Adrenal gland (tissue), 12 donors: ENCODE results near the gene SSU72. TPM values are rescaled to one million over a fixed set of nuclear protein-coding genes. Genes with fewer than 3 reads are reported as not detected.

ENCODE experiments used
- DNase-seq, 7 donors: peaks; one replicate each; pipeline ENCODE4 v3.0.0-alpha.2; 2019 to 2020
- H3K27ac ChIP-seq, 5 donors: fragments of 200-600 bp; sonication (generic) in 4 of 5; 1 replicate in 3 of 5; 2 replicates in 2 of 5; pipeline versions ENCODE4 v1.5.1 to v1.8.0; 2016 to 2020; ENCODE audit warnings: mild to moderate bottlenecking in 1 of 5
- H3K27me3 ChIP-seq: fragments of 200-600 bp; 2 replicates; pipeline ENCODE4 v1.8.0; 2021
- H3K36me3 ChIP-seq, 2 donors: fragments of 200-600 bp; replicated peaks in 1 of 2; 1 replicate in 1 of 2; 2 replicates in 1 of 2; pipeline versions ENCODE4 v1.5.1 to v1.8.0; 2018 to 2022
- H3K4me1 ChIP-seq, 2 donors: fragments of 200-600 bp; replicated peaks in 1 of 2; 1 replicate in 1 of 2; 2 replicates in 1 of 2; pipeline versions ENCODE4 v1.5.1 to v1.8.0; 2018 to 2021
- H3K4me3 ChIP-seq, 4 donors: fragments of 200-600 bp; sonication (generic) in 3 of 4; one replicate each; pipeline ENCODE4 v1.5.1; 2016 to 2018
- H3K9me3 ChIP-seq, 3 donors: fragments of 200-600 bp; sonication (generic) in 1 of 3; replicated peaks in 1 of 3; 1 replicate in 2 of 3; 2 replicates in 1 of 3; pipeline versions ENCODE4 v1.5.1 to v1.8.0; 2016 to 2021
- POLR2A ChIP-seq, 2 donors: fragments of 450-650 bp; IDR thresholded peaks; one replicate each; pipeline ENCODE4 v1.6.1; 2017; ENCODE audit warnings: antibody characterized with exemption in 2 of 2, mild to moderate bottlenecking in 2 of 2, moderate library complexity in 1 of 2
- WGBS, 4 donors: extraction: QIAGEN DNeasy Blood & Tissue Kit in 2 of 4; methylation state at CpG; one replicate each; pipeline versions ENCODE4 v1.1.5 to v1.1.7; 2013 to 2017; 5-methylcytosine and 5-hydroxymethylcytosine counted together
- intact Hi-C, 2 donors: fragments of 100-400 bp; cut with DNase I; formaldehyde crosslinking; loops; one replicate each; pipeline versions ENCODE4 v1.14.1 to v1.15.0; 2022 to 2023
- polyA plus RNA-seq, 3 donors: library from polyadenylated mRNA; stranded (reverse); fragments of 200-250 nt in 2 of 3; fragments of 350-450 nt in 1 of 3; fragmentation: Illumina TruSeq in 1 of 3; extraction: RNeasy Lipid Tissue Mini Kit (QIAGEN cat#74804) in 1 of 3; gene quantifications; one replicate each; pipeline ENCODE4 v1.2.3, GENCODE V29; 2013 to 2014
- total RNA-seq, 9 donors: library from RNA; depleted of rRNA in 4 of 9; stranded (reverse); fragments of >200 nt in 4 of 9; fragments of 120-200 nt in 1 of 9; fragmentation: NEBNext Ultra II Directional in 1 of 9; extraction: Animal tissue kit (Norgen Biotek cat#: 25700) in 1 of 9; gene quantifications; one replicate each; pipeline versions ENCODE4 v1.1.0 to v1.2.4, GENCODE V29; 2013 to 2023
- TF ChIP-seq, protein P1 (sequence below), 6 experiments: fragments of 450-650 bp in 4 of 6; fragments of 200-600 bp in 2 of 6; sonication (generic) in 1 of 6; IDR thresholded peaks; 1 replicate in 5 of 6; 2 replicates in 1 of 6; pipeline versions ENCODE4 v1.5.1 to v1.8.0; 2016 to 2021; ENCODE audit warnings: antibody characterized with exemption in 6 of 6, mild to moderate bottlenecking in 2 of 6, moderate library complexity in 1 of 6
- donor health status: healthy with polysubstance abuse.
- donor health status: Bipolar disorder and iron deficiency.
- donor health status: DM: yes; HTN: yes; CAD: no.
- donor health status: DM: no; HTN: no; CAD: no.
- donor health status: DM: no; HTN: no; CAD: no.
- donor health status: DM: yes; HTN: yes; CAD: no.

SSU72 gene
- total and polyA plus RNA-seq, 12 donors = 50.1 to 219 (median 108) TPM

GRCh38 chr1:1591452-1591851, 16.8 kb upstream of the SSU72 start:
- no peaks in the 10 kb centered on the region for H3K4me1 ChIP-seq
- no peak overlapping the region for H3K4me3 ChIP-seq
- no peak overlapping the region for H3K27ac ChIP-seq
- TF ChIP-seq, protein P1, sequence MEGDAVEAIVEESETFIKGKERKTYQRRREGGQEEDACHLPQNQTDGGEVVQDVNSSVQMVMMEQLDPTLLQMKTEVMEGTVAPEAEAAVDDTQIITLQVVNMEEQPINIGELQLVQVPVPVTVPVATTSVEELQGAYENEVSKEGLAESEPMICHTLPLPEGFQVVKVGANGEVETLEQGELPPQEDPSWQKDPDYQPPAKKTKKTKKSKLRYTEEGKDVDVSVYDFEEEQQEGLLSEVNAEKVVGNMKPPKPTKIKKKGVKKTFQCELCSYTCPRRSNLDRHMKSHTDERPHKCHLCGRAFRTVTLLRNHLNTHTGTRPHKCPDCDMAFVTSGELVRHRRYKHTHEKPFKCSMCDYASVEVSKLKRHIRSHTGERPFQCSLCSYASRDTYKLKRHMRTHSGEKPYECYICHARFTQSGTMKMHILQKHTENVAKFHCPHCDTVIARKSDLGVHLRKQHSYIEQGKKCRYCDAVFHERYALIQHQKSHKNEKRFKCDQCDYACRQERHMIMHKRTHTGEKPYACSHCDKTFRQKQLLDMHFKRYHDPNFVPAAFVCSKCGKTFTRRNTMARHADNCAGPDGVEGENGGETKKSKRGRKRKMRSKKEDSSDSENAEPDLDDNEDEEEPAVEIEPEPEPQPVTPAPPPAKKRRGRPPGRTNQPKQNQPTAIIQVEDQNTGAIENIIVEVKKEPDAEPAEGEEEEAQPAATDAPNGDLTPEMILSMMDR (IDR thresholded peaks at IDR 0.05) = no peak
- TF ChIP-seq POLR2A (IDR thresholded peaks at IDR 0.05) = no peak
- no peaks in the 10 kb centered on the region for H3K27me3 ChIP-seq
- DNase-seq = no peak
- 82 to 88% (median 85%) methylated on average over 11 to 13 of the region's 13 CpGs for WGBS, 4 donors
- intact Hi-C loops = no loop called here
- H3K36me3 ChIP-seq = no peaks in the 10 kb centered on the region
- H3K9me3 ChIP-seq = no peaks in the 10 kb centered on the region

DNA sequence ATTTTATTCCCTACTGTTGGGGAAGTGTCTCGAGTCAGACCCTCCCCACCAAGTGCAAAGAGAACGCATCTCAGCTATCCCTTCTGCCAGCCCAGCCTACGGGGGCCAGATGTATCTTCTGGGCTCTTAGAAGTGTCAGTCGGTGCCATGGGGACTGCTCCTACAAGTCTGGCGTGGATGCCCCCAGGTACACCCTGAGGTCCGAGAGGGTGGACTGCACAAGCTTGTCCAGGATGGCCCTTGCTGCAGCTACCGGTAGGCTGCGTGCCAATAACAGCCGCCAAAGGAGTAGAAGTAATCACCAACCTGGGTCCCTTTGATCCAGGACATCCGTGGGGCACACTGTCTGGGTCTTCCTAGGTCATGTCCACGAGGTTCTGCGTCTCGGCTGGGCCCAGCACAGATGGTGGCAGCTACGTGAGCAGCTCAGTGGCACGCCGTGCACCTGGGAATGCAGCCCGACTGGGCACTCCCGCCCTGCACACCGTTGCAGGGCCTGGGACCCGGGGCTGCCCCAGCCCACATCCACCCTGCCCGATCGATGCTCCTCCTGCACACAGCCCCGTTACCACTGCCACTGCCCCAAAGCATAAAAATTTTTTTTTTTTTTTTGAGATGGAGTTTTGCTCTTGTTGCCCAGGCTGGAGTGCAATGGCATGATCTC, 8.8 kb upstream of the SSU72 start:
- 83 to 87% (median 85%) methylated on average over 16 to 23 of the region's 23 CpGs for WGBS, 4 donors
- TF ChIP-seq, protein P1 (IDR thresholded peaks at IDR 0.05) = no peak
- TF ChIP-seq POLR2A (IDR thresholded peaks at IDR 0.05) = no peak
- intact Hi-C loops = no loop called here

GRCh38 chr1:1582585-1583346, 8.1 kb upstream of the SSU72 start:
- Histone ChIP-seq H3K27me3 (no peaks in the 10 kb centered on the region), H3K4me1 (no peaks in the 10 kb centered on the region), H3K9me3 (no peaks in the 10 kb centered on the region), H3K36me3 (no peaks in the 10 kb centered on the region), H3K27ac (no peak overlapping the region), H3K4me3 (no peak overlapping the region)
- TF ChIP-seq, protein P1 (IDR thresholded peaks at IDR 0.05) = no peak
- TF ChIP-seq POLR2A (IDR thresholded peaks at IDR 0.05) = no peak
- 56 to 74% (median 68%) methylated on average over 7 to 9 of the region's 9 CpGs for WGBS, 4 donors
- intact Hi-C loops = no loop called here
- no peak for DNase-seq

More for the DNA sequence above, 8.8 kb upstream of the SSU72 start:
- DNase-seq = no peak
- Histone ChIP-seq H3K9me3 (no peaks in the 10 kb centered on the region), H3K27ac (no peak overlapping the region), H3K27me3 (no peaks in the 10 kb centered on the region), H3K36me3 (no peaks in the 10 kb centered on the region), H3K4me1 (no peaks in the 10 kb centered on the region), H3K4me3 (no peak overlapping the region)

- no peaks in the 10 kb centered on the region for H3K36me3 ChIP-seq
- peaks cover 0 to 11% of the 10 kb centered on the region in 2 donors for H3K4me1 ChIP-seq
- DNase-seq = no peak
- no peak overlapping the region for H3K27ac ChIP-seq
- 74 to 80% (median 77%) methylated on average over 6 to 13 of the region's 13 CpGs for WGBS, 4 donors
- no peaks in the 10 kb centered on the region for H3K27me3 ChIP-seq
- H3K4me3 ChIP-seq = no peak overlapping the region
- intact Hi-C loops = no loop called here
- TF ChIP-seq POLR2A (IDR thresholded peaks at IDR 0.05) = no peak
- TF ChIP-seq, protein P1 (IDR thresholded peaks at IDR 0.05) = no peak
- no peaks in the 10 kb centered on the region for H3K9me3 ChIP-seq
Measured at GRCh38 chr1:1578371-1578940, 3.8 kb upstream of the SSU72 start.
